RWPE2 (cell line): ENCODE measurements around the gene EEFSEC.
A peak's percentile ranks its signal among the peaks of the same experiment; 100 is the strongest.

ENCODE experiments used
- ATAC-seq: fragments of 200-7000 bp; cut with Tn5 transposase; 3 replicates; pipeline ENCODE4 v1.9.1; 2021; ENCODE audit warnings: low read depth
- DNase-seq: peaks from one replicate; pipeline ENCODE4 v3.0.0-alpha.2; 2020; ENCODE audit warnings: low spot score
- H3K27ac ChIP-seq: fragments of 450-650 bp; 2 replicates; pipeline ENCODE4 v1.5.1; 2017; ENCODE audit warnings: mild to moderate bottlenecking; ENCODE audit not compliant: poor library complexity, severe bottlenecking
- H3K27me3 ChIP-seq: fragments of 250-450 bp; sonication (Bioruptor Pico); 2 replicates; pipeline ENCODE4 v1.5.1; 2021; ENCODE audit warnings: mild to moderate bottlenecking, moderate library complexity; ENCODE audit not compliant: insufficient read depth, poor library complexity, severe bottlenecking
- H3K36me3 ChIP-seq: fragments of 250-450 bp; sonication (Bioruptor Pico); 2 replicates; pipeline ENCODE4 v1.5.1; 2020; ENCODE audit warnings: low read depth, mild to moderate bottlenecking, moderate library complexity
- H3K4me1 ChIP-seq: fragments of 250-450 bp; sonication (Bioruptor Pico); 2 replicates; pipeline ENCODE4 v1.5.1; 2021; ENCODE audit warnings: mild to moderate bottlenecking, moderate library complexity; ENCODE audit not compliant: insufficient read depth, poor library complexity, severe bottlenecking
- H3K4me3 ChIP-seq: fragments of 250-450 bp; sonication (Bioruptor Pico); 2 replicates; pipeline ENCODE4 v1.5.1; 2021; ENCODE audit warnings: mild to moderate bottlenecking, moderate library complexity; ENCODE audit not compliant: severe bottlenecking
- H3K9me3 ChIP-seq: fragments of 250-450 bp; sonication (Bioruptor Pico); 2 replicates; pipeline ENCODE4 v1.5.1; 2021; ENCODE audit warnings: mild to moderate bottlenecking, moderate library complexity; ENCODE audit not compliant: severe bottlenecking
- TF ChIP-seq, protein P1 (sequence below): fragments of 450-650 bp; IDR thresholded peaks from one replicate; pipeline ENCODE4 v1.5.1; 2017; ENCODE audit warnings: mild to moderate bottlenecking, moderate library complexity; ENCODE audit not compliant: poor library complexity, severe bottlenecking

Gene EEFSEC

DNA sequence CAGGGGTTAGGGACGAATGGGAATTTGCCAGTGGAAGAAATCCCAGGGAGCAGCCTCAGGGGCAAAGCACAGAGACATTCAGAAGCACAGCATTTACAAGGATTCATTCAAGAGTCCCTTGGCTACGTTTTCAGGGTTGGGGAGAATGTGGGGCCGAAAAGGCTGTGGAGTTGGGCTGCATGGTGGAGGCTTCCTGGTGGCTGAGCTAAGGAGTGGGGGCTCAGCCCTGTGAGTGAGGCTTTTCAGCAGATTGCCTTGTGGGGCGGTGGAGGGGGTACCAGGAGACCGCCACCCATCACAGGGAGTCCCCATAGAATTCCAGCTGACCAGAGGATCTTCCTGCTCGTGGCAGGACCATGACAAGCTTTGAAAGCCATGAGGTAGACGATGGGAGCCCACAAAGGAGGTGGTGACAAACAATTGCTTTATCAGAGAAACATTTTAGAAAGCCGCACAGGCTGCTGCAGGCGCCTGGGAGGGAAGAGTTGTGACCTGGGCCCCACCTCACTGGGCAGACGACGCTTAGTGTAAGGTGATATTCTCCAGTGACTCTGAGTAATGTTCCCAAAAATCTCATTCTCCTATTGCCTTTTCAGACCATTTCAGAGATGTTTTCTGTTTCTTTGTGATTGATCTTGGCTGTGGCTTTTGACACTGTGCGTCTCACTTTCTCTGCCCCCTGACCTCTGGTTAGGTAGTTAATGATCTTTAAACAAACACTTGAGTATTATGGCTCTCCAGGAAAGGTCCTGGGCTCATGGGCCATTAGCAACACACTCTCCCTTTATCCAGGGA lies 185.5 kb downstream of the EEFSEC start:
- no peaks in the 10 kb centered on the region for H3K36me3 ChIP-seq
- no peak overlapping the region for H3K4me3 ChIP-seq
- H3K27ac ChIP-seq = no peak overlapping the region
- TF ChIP-seq, protein P1, sequence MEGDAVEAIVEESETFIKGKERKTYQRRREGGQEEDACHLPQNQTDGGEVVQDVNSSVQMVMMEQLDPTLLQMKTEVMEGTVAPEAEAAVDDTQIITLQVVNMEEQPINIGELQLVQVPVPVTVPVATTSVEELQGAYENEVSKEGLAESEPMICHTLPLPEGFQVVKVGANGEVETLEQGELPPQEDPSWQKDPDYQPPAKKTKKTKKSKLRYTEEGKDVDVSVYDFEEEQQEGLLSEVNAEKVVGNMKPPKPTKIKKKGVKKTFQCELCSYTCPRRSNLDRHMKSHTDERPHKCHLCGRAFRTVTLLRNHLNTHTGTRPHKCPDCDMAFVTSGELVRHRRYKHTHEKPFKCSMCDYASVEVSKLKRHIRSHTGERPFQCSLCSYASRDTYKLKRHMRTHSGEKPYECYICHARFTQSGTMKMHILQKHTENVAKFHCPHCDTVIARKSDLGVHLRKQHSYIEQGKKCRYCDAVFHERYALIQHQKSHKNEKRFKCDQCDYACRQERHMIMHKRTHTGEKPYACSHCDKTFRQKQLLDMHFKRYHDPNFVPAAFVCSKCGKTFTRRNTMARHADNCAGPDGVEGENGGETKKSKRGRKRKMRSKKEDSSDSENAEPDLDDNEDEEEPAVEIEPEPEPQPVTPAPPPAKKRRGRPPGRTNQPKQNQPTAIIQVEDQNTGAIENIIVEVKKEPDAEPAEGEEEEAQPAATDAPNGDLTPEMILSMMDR = no peak
- no peaks in the 10 kb centered on the region for H3K27me3 ChIP-seq
- peaks cover 31% of the 10 kb centered on the region for H3K4me1 ChIP-seq
- H3K9me3 ChIP-seq = no peaks in the 10 kb centered on the region
- DNase-seq (peak; percentile 11), ATAC-seq (no peak)

DNA sequence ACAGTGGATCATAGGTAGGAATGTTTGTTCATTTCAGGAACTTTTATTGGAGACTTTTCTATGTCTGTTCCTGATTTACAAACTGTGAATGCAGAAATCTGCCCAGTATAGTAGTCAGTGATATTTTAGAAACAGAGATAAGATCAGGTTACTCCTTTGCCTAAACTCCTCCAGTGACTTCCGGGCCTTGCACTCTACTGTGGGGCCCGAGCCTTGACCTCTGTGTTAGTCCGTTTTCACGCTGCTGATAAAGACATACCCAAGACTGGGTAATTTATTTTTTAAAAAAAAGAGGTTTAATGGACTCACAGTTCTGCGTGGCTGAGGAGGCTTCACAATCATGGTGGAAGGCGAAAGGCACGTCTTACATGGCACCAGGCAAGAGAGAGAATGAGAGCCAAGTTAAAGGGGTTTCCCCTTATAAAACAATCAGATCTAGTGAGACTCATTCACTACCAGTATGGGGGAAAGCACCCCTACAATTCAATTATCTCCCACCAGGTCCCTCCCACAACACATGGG lies 186.3 kb downstream of the EEFSEC start:
- Histone ChIP-seq H3K27ac (no peak overlapping the region), H3K4me3 (no peak overlapping the region), H3K9me3 (no peaks in the 10 kb centered on the region), H3K4me1 (peaks cover 32% of the 10 kb centered on the region), H3K36me3 (no peaks in the 10 kb centered on the region), H3K27me3 (no peaks in the 10 kb centered on the region)
- TF ChIP-seq, protein P1 = no peak
- DNase-seq = no peak
- ATAC-seq = no peak

DNA sequence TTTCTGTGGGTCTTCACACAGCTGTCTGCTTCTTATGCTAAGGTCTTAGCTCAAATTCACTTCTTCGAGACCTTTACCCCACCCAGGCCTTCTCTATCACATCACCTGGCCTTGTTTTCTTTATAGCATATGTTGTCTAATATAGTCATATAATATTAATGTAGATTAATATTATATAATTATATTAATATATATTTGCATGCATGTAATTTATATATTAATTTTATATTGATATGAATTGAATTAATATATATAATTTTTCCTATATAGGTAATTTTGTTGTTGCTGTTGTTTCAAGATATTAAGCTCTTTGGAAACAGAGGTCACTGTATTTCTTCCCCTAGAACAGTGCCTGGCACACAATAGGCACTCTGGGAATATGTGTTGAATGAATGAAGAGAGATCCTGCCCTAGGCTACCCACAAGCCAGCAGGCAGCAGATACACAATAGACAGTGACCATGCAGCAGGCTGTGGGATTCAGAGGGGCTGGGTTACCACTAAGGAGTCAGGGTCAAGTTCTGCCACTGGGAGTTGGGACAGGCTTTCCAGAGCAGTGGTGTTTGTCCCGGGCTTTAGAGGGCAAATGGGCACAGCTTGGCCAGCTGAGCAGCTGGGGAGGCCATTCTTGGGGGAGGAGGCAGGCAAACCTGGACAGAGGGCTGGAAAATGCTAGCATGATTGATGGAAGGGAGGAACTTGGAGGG lies 187.1 kb downstream of the EEFSEC start:
- no peaks in the 10 kb centered on the region for H3K27me3 ChIP-seq
- ATAC-seq (no peak), DNase-seq (peak; percentile 31)
- no peaks in the 10 kb centered on the region for H3K36me3 ChIP-seq
- no peak overlapping the region for H3K4me3 ChIP-seq
- TF ChIP-seq, protein P1 = no peak
- H3K4me1 ChIP-seq = peaks cover 29% of the 10 kb centered on the region
- H3K27ac ChIP-seq = no peak overlapping the region
- H3K9me3 ChIP-seq = no peaks in the 10 kb centered on the region

DNA sequence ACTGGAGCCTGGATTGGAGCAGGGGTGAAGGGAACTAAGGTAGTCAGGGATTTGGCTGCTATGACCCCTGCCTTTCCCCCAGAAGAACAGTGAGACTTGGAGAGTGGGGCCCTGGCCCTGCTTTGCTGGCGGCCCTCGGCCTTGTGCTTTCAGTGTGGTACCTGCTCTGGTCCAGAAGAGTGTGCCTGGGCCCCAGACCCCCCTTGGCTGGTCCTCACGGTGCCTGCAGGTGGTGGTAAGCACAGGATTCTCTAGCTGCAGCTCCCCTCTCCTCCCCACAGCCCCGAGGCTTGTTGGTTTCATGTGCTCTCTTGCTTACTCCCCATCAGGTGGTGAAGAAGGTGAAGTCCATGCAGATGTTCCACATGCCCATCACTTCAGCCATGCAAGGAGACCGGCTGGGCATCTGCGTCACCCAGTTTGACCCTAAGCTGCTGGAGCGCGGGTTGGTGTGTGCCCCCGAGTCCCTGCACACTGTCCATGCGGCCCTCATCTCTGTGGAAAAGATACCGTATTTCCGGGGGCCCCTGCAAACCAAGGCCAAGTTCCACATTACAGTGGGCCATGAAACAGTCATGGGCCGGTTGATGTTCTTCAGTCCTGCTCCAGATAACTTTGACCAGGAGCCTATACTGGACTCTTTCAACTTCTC lies 187.7 kb downstream of the EEFSEC start:
- H3K4me3 ChIP-seq = no peak overlapping the region
- no peaks in the 10 kb centered on the region for H3K27me3 ChIP-seq
- H3K36me3 ChIP-seq = no peaks in the 10 kb centered on the region
- DNase-seq (no peak), ATAC-seq (no peak)
- H3K4me1 ChIP-seq = peaks cover 22% of the 10 kb centered on the region
- TF ChIP-seq, protein P1 = no peak
- H3K27ac ChIP-seq = no peak overlapping the region
- no peaks in the 10 kb centered on the region for H3K9me3 ChIP-seq
